NCI-H748 treated with DMSO at 0.1 percent for 48 hours (cell line): Measurements from ENCODE around the gene TECRL.

Experiments
- DNase-seq: peaks from one replicate; lab custom pipeline; 2025; lab: John Stamatoyannopoulos, UW

Gene TECRL

GRCh38 chr4:64409300-64409699 lies at the start of gene TECRL:
TECRL (minus strand) TSS chr4:64409450; CDS start chr4:64409351, 99 bp downstream.
- DNase-seq = no peak

- no peak for DNase-seq
Observed at GRCh38 chr4:64432674-64433073, 23.4 kb upstream of the TECRL start.

- no peak for DNase-seq
Observed at GRCh38 chr4:64430933-64431332, 21.7 kb upstream of the TECRL start.

- DNase-seq = no peak
Observed at GRCh38 chr4:64417974-64418373, 8.7 kb upstream of the TECRL start.

GRCh38 chr4:64407000-64407399 lies 2.2 kb downstream of the TECRL start:
- no peak for DNase-seq

GRCh38 chr4:64405761-64406160 lies 3.5 kb downstream of the TECRL start:
- DNase-seq = no peak

- DNase-seq = no peak
Observed at GRCh38 chr4:64402684-64403083, 6.6 kb downstream of the TECRL start.

GRCh38 chr4:64399313-64400109 lies 9.7 kb downstream of the TECRL start:
- no peak for DNase-seq

- no peak for DNase-seq
Observed at GRCh38 chr4:64394469-64394868, 14.8 kb downstream of the TECRL start.

- no peak for DNase-seq
Observed at GRCh38 chr4:64388252-64388651, 21.0 kb downstream of the TECRL start.

GRCh38 chr4:64385220-64385619 lies 24.0 kb downstream of the TECRL start:
- DNase-seq = no peak

GRCh38 chr4:64384237-64385203 lies 24.7 kb downstream of the TECRL start:
- DNase-seq = no peak

- no peak for DNase-seq
Observed at GRCh38 chr4:64368741-64369140, 40.5 kb downstream of the TECRL start.

- no peak for DNase-seq
Observed at GRCh38 chr4:64361399-64361740, 47.9 kb downstream of the TECRL start.

- DNase-seq = no peak
Observed at GRCh38 chr4:64360664-64361398, 48.4 kb downstream of the TECRL start.

- no peak for DNase-seq
Observed at GRCh38 chr4:64359489-64359888, 49.8 kb downstream of the TECRL start.

GRCh38 chr4:64353904-64354303 lies 55.3 kb downstream of the TECRL start:
- DNase-seq = no peak

- DNase-seq = no peak
Observed at GRCh38 chr4:64341711-64342110, 67.5 kb downstream of the TECRL start.

GRCh38 chr4:64340218-64341110 lies 68.8 kb downstream of the TECRL start:
- no peak for DNase-seq

GRCh38 chr4:64334964-64335363 lies 74.3 kb downstream of the TECRL start:
- DNase-seq = no peak

GRCh38 chr4:64330143-64330542 lies 79.1 kb downstream of the TECRL start:
- DNase-seq = no peak
